Measurements from ENCODE around the gene TMPRSS5. TPM values are rescaled to one million over a fixed set of nuclear protein-coding genes. Genes with fewer than 3 reads are reported as not detected.
"Not testable (repeated sequence)": the region's sequence is repeated elsewhere in the genome, so short reads cannot be mapped to it uniquely, and the experiment has no call there.

Gene TMPRSS5
- total RNA-seq, 2 experiments from 2014 or later, result 0.81 to 1.6 TPM

GRCh38 chr11:113722221-113722620, 16.1 kb upstream of the TMPRSS5 start:
- TF ChIP-seq CTCF (IDR thresholded peaks at IDR 0.05), result no peak
- Histone ChIP-seq H3K36me3 (ENCODE audit: insufficient read depth, low read length) (no peaks in the 10 kb centered on the region), H3K9me3 (ENCODE audit: control insufficient read depth in 1 of 2, insufficient read depth in 1 of 2, low read length in 2 of 2) (no peaks in the 10 kb centered on the region), H3K4me1 (ENCODE audit: insufficient read depth, low read length) (no peaks in the 10 kb centered on the region), H3K27me3 (ENCODE audit: control insufficient read depth in 1 of 2, insufficient read depth in 2 of 2, low read length in 2 of 2) (no peaks in the 10 kb centered on the region), H3K27ac (ENCODE audit: low read depth in 1 of 2, low read length in 2 of 2) (no peak overlapping the region), H3K4me3 (ENCODE audit: low read length) (no peak overlapping the region)
- no peaks in the 10 kb centered on the region for H3K27me3 Mint-ChIP-seq
- H3K36me3 Mint-ChIP-seq (ENCODE audit: low read depth), result peaks cover 12% of the 10 kb centered on the region
- intact Hi-C loops (cut with DNase I, micrococcal nuclease), result no loop called here
- ChIA-PET CTCF (no interaction called here), POLR2A (no interaction called here)
- ATAC-seq (ENCODE audit: poor library complexity), result no peak
- H3K27ac Mint-ChIP-seq, result no peak overlapping the region
- no peak overlapping the region for H3K4me3 Mint-ChIP-seq
- H3K9me3 Mint-ChIP-seq, result no peaks in the 10 kb centered on the region
- no peak for DNase-seq
- H3K4me1 Mint-ChIP-seq (ENCODE audit: low read depth), result no peaks in the 10 kb centered on the region

- no peaks in the 10 kb centered on the region for H3K9me3 ChIP-seq (ENCODE audit: control insufficient read depth in 1 of 2, insufficient read depth in 1 of 2, low read length in 2 of 2)
- no peaks in the 10 kb centered on the region for H3K27me3 Mint-ChIP-seq
- no peaks in the 10 kb centered on the region for H3K4me1 Mint-ChIP-seq (ENCODE audit: low read depth)
- peaks cover 19% of the 10 kb centered on the region for H3K36me3 Mint-ChIP-seq (ENCODE audit: low read depth)
- ATAC-seq (ENCODE audit: poor library complexity) (no peak), DNase-seq (no peak)
- no peaks in the 10 kb centered on the region for H3K27me3 ChIP-seq (ENCODE audit: control insufficient read depth in 1 of 2, insufficient read depth in 2 of 2, low read length in 2 of 2)
- no peaks in the 10 kb centered on the region for H3K9me3 Mint-ChIP-seq
- H3K4me1 ChIP-seq (ENCODE audit: insufficient read depth, low read length), result no peaks in the 10 kb centered on the region
- no peak for TF ChIP-seq CTCF (IDR thresholded peaks at IDR 0.05)
- intact Hi-C loops (cut with DNase I, micrococcal nuclease), result no loop called here
- ChIA-PET CTCF (no interaction called here), POLR2A (no interaction called here)
- no peak overlapping the region for H3K27ac Mint-ChIP-seq
- H3K4me3 Mint-ChIP-seq, result no peak overlapping the region
- no peak overlapping the region for H3K27ac ChIP-seq (ENCODE audit: low read depth in 1 of 2, low read length in 2 of 2)
- H3K36me3 ChIP-seq (ENCODE audit: insufficient read depth, low read length), result no peaks in the 10 kb centered on the region
- no peak overlapping the region for H3K4me3 ChIP-seq (ENCODE audit: low read length)
These were observed 15.5 kb upstream of the TMPRSS5 start for GRCh38 chr11:113721462-113722066.

- POLR2A ChIA-PET; H3K27ac ChIP-seq (ENCODE audit: low read depth in 1 of 2, low read length in 2 of 2); intact Hi-C loops (cut with DNase I, micrococcal nuclease); H3K4me1 ChIP-seq (ENCODE audit: insufficient read depth, low read length); CTCF ChIA-PET; H3K9me3 ChIP-seq (ENCODE audit: control insufficient read depth in 1 of 2, insufficient read depth in 1 of 2, low read length in 2 of 2); H3K4me1 Mint-ChIP-seq (ENCODE audit: low read depth); H3K27me3 ChIP-seq (ENCODE audit: control insufficient read depth in 1 of 2, insufficient read depth in 2 of 2, low read length in 2 of 2); H3K9me3 Mint-ChIP-seq; H3K36me3 ChIP-seq (ENCODE audit: insufficient read depth, low read length); H3K27ac Mint-ChIP-seq; H3K27me3 Mint-ChIP-seq; H3K4me3 ChIP-seq (ENCODE audit: low read length); ATAC-seq (ENCODE audit: poor library complexity); DNase-seq; H3K4me3 Mint-ChIP-seq: not testable (repeated sequence)
- H3K36me3 Mint-ChIP-seq (ENCODE audit: low read depth), result peaks cover 30% of the 10 kb centered on the region
These were observed 14.4 kb upstream of the TMPRSS5 start for GRCh38 chr11:113720478-113720877.

All from CD4-positive, alpha-beta T cell (primary cell).